ENCODE data around the gene RBKS.

The RBKS gene

GRCh38 chr2:27832396-27832795 is 57.8 kb downstream of the RBKS start:
- DNase-seq (ENCODE audit: low spot score): no peak
- TF ChIP-seq CTCF (IDR thresholded peaks at IDR 0.05; ENCODE audit: extremely low read depth, missing control alignments): no peak

- no peak for TF ChIP-seq CTCF (IDR thresholded peaks at IDR 0.05; ENCODE audit: extremely low read depth, missing control alignments)
These were observed 58.7 kb downstream of the RBKS start for GRCh38 chr2:27831279-27832050.

GRCh38 chr2:27830656-27831055 is 59.5 kb downstream of the RBKS start:
- no peak for DNase-seq (ENCODE audit: low spot score)
- TF ChIP-seq CTCF (IDR thresholded peaks at IDR 0.05; ENCODE audit: extremely low read depth, missing control alignments): no peak

More at GRCh38 chr2:27831279-27832050, 58.7 kb downstream of the RBKS start:
- no peak for DNase-seq (ENCODE audit: low spot score)

- TF ChIP-seq CTCF (IDR thresholded peaks at IDR 0.05; ENCODE audit: extremely low read depth, missing control alignments): no peak
- DNase-seq (ENCODE audit: low spot score): no peak
These were observed 60.4 kb downstream of the RBKS start for GRCh38 chr2:27829791-27830190.

- DNase-seq (ENCODE audit: low spot score): no peak
- TF ChIP-seq CTCF (IDR thresholded peaks at IDR 0.05; ENCODE audit: extremely low read depth, missing control alignments): no peak
These were observed 61.9 kb downstream of the RBKS start for GRCh38 chr2:27828305-27828704.

- no peak for TF ChIP-seq CTCF (IDR thresholded peaks at IDR 0.05; ENCODE audit: extremely low read depth, missing control alignments)
- no peak for DNase-seq (ENCODE audit: low spot score)
These were observed 65.8 kb downstream of the RBKS start for GRCh38 chr2:27824401-27824800.

- DNase-seq (ENCODE audit: low spot score): no peak
- no peak for TF ChIP-seq CTCF (IDR thresholded peaks at IDR 0.05; ENCODE audit: extremely low read depth, missing control alignments)
These were observed 66.6 kb downstream of the RBKS start for GRCh38 chr2:27823569-27823968.

Measured in GM20000 (cell line).